GM21825 (cell line): Measurements from ENCODE around the gene STARD7.
"Not testable (repeated sequence)": the region's sequence is repeated elsewhere in the genome, so short reads cannot be mapped to it uniquely, and the experiment has no call there.

Source experiments
- ATAC-seq: cut with Tn5 transposase; IDR thresholded peaks from one replicate; pipeline ENCODE4 v1.9.1; 2021; ENCODE audit warnings: mild to moderate bottlenecking, moderate library complexity; ENCODE audit not compliant: unreplicated experiment

Gene STARD7, protein sequence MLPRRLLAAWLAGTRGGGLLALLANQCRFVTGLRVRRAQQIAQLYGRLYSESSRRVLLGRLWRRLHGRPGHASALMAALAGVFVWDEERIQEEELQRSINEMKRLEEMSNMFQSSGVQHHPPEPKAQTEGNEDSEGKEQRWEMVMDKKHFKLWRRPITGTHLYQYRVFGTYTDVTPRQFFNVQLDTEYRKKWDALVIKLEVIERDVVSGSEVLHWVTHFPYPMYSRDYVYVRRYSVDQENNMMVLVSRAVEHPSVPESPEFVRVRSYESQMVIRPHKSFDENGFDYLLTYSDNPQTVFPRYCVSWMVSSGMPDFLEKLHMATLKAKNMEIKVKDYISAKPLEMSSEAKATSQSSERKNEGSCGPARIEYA

DNA sequence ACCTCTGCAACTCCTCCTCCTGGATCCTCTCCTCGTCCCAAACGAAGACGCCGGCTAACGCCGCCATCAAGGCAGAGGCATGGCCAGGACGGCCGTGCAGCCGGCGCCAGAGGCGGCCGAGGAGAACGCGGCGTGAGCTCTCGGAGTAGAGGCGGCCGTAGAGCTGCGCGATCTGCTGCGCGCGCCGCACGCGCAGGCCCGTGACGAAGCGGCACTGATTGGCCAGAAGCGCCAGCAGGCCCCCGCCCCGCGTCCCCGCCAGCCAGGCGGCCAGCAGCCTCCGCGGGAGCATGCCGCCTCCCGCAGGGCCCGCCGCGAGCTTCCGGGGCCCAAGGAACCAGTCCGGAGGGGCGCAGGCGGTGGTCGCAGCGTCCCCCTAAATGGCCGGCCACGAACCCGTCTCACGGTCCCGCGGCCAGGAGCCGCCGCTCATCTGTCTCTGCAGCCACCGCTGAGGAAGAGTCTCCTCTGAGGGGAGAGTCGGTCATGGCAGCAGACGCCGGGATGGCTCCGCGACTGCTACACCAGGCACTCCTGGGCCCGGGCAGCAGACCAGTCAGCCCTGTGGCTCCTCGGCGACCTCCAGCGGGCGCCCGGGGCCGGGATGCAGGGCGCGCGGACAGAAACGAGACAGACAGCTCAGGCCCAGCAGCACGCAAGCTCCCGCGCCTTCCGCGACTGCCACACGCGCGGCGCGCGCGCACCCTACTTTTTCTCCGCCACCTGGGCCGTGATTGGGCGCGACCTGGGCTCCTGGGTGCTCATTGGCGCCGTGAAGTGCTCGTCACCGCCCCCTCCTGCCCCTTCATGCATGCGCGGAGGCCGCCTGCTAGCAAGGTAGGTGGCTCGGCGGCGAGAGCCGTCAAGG, at the start of gene STARD7:
Gene STARD7, minus strand, starts transcription at position 685 of the 868 bp plus-strand sequence. Its CDS starts 393 bp downstream, at position 292.
- peak; percentile 86 for ATAC-seq

DNA sequence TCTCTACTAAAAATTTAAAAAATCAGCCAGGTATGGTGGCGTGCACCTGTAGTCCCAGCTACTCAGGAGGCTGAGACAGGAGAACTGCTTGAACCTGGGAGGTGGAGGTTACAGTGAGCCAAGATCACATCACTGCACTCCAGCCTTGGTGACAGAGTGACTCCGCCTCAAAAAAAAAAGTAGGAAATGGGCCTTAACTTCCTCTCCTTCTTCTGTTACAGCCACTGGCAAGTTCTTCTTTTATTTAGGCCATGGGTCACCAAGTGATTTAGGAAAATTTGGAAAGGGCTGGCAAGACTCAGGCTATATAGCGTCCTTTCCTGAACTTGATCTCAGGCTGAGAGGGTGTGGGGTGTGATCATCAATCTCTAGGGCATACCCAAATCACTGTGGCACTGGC, 49.1 kb upstream of the STARD7 start:
- not testable (repeated sequence) for ATAC-seq

DNA sequence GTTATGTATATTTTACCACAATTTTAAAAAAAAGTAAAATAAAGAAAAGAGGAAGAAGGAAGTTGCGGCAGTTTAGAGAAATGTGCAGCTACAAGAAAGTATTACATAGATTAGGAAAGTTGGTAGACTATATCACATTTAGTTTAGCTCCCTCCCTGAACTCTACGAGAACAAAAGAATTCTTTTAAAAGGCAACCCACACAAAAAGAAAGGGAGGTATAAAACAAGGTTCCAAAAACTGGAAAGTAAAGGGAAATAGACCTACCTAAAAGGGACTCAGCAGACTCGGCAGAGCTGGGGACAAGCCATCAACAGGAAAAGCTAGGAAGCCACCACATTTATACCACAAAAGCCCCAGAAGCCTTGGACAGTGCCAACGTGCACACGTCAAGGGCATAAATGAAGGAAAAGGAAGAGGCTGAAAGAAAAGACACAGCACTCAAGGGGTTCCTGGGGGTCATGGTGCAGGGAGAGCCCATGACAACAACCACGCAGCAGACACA, 48.0 kb upstream of the STARD7 start:
- ATAC-seq: no peak

DNA sequence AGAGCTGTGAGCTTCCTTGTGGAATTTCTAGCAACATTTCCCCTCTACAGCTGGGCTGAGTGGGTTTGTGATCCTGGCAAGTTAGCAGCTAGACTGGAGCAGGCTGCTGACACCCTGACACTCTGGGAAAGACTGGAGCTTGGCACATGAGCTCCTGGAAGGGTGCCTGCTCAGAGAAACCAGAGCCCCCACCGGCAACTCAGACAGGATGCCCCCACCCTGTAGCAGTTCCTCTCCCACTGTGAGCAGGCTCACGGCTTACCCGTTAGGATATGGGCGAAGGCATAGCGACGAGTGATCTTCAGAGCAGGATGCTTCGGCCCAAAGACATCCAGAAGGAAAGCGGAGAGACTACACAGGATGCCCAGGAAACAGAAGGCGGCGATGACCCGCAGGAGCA, 45.9 kb upstream of the STARD7 start:
- ATAC-seq: no peak

DNA sequence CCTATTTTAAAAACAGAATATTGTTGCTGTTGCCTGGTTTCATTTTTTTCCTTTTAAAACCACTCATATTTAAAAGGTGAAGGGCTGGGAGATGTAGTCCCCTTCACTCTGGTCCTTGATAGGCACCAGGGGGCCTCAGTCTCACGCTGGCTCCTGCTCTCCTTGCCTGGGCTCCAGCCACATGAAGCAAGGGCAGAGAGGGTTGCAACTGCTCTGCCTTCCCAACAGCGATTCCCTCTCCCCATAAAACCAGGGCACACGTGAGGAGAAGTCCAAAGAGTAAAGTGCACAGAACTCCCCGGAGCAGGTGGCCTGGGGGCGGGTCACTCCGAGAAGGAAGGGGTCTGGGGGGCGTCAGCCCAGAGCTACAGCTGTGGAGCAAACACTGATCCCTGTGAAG, 44.4 kb upstream of the STARD7 start:
- ATAC-seq: no peak

DNA sequence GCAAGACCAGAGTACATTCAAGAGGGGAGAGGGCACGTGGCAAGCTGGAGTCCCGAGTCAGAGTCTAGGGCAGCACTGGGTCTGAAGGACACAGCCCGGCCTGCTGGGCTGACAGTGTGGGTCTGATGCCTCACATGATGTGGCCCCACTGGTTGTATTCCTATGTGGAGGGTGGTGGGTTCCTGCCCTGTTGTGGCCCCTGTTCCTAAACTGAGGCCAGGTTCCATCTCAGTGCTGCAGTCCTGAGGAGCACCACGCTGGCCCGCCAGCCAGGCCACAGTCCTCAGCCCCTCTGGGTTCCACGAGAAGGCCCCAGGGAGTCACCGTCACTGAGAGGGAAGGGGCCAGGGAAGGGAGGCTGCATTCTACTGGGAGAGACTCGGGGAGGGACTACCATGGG, 43.9 kb upstream of the STARD7 start:
- ATAC-seq: no peak

DNA sequence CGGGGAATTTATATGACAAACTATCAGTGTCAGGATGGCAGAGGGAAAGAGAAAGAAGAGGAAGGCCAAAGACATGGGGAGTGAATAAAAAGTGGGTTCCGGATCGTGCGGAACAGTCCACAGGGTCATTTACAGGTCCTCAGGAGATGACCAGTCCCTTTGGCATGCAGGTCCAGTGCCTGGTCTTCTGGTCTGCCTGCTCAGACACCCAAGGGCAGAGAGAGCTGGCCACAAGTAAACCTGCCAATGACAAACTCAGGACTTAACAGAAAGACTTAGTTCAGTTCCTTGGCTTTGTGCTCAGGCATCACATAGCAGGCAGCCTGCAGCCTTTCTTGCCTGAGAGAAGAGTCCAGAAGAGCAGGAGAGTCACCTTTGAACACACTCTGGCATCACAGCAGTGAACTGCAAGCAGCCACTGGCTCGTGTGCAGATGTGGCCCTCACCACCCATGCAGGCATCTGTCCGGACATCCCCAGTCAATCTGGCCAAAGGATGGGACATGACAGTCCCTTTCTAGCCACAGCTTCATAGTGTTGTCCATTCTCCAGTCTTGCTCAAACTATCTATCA, 43.2 kb upstream of the STARD7 start:
- ATAC-seq: no peak

DNA sequence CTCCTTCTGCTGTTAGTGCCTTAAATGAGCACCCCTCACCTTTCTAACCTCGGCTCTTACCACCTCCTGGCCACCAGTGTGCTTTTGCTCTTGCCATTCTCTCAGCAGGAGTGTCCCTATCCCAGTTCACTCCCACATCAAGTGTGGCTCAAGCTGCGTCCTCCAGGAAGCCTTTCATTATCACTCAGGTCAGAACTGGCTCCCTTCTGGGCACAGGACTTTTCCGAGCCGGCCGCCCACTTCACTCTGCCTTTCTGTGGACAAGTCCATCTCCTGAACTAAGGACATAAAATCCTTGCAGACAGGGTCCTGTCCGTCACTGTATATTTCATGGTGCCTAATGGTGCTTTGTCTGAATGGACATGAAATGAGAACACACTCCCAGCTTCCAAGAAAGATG, 41.6 kb upstream of the STARD7 start:
- ATAC-seq: no peak

DNA sequence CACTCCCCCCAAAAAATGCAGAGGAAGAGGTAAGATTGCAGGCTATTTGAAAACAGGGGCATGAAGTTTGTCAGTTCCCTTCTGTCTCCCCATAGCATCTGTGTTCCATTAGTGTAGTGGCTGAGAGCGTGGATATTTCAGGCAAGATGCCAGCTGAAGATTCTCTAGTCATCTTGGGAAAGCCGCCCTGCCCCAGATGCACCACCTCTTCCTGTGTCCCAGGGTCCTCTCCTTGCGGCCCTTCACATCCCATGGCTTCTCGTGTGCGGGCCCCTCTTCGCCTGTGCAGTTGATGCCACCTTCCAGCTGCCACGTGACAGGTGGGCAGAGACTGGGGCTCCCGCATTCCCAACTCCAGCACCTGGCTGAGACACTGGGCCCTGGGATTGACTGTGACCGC, 41.0 kb upstream of the STARD7 start:
- no peak for ATAC-seq

DNA sequence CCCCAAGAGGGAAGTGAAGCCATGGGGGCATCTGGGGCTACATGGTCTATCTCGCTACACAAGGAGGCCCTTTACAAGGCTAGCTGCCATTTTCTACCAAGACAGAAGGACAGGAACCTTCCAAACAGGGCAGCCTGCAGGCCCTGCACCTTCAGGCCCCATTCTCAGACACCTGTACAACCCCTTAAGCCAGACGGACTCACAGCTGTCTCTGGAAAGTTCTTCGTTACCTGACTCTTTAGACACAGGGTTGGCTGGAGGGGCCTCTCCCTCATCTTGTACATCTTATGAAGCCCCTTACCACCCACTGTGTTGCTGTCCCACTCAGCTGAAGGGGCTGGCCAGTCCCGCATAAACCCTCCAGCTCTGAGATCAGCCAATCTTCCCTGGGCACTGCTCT, 40.0 kb upstream of the STARD7 start:
- no peak for ATAC-seq

DNA sequence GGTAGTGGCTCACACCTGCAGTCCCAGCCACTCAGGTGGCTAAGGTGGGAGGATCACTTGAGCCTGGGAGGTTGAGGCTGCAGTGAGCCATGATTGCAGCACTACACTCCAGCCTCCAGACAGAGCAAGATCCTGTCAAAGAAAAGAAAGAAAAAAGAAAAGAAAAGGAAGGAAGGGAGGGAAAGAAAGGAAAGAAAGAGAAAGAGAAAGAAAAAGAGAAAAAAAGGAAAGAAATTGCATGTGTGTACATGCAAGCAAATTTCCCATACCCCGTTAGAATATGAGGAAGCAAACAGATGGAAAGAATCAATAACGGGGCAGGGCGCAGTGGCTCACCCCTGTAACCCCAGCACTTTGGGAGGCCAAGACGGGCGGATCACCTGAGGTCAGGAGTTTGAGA, 39.3 kb upstream of the STARD7 start:
- ATAC-seq: no peak

DNA sequence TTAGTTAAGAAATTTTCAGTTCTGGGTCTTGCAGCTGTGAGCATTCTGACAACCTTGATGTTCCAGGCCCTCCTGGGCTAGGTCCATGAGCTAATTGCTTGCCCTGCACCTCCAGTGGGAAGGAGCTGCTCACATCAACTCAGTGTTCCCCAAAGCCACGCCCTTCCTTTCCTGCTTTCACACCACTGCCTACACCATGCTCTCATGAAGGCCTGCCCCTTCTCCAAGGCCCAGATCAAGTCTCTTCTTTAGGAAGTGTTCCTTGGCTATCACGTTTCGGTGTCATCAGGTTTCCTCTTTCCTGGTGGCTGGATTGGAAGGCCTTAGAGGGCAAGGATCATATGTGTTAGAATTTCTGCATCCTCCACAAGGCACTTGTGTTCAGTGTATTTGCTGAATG, 38.4 kb upstream of the STARD7 start:
- no peak for ATAC-seq

DNA sequence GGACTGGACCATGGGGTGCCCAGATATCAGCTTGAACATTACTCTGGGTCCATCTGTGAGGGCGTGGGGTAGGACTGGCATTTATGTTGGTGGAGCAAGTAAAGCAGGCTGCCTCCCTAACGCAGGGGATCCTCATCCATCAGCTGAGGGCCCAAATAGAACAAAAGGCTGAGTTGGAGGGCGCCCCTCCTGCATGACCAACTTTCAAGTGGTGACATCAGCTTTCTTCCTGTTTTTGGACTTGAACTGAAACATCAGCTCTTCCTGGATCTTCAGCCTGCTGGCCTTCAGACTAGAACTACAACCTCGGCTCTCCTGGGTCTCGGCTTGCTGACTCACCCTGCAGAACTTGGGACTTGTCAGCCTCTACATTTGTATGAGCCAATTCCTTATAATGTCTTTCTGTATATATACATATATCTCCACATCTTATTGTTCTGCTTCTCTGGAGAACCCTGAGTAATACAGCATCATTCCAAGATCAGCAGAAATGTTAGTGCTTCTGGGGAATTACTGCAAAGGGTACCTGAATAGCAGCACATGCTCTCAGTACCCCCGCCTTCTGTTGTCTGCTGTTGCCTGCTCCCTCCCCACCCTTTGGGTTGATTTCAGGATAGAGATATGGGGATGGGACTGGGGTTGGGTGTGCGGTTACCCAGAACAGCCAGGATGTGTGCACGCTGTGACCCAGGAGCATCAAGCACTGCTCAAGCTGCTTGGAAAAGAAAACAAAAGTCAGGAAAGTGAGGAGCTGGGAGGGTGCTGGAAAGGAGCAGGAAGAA, 37.2 kb upstream of the STARD7 start:
- no peak for ATAC-seq

DNA sequence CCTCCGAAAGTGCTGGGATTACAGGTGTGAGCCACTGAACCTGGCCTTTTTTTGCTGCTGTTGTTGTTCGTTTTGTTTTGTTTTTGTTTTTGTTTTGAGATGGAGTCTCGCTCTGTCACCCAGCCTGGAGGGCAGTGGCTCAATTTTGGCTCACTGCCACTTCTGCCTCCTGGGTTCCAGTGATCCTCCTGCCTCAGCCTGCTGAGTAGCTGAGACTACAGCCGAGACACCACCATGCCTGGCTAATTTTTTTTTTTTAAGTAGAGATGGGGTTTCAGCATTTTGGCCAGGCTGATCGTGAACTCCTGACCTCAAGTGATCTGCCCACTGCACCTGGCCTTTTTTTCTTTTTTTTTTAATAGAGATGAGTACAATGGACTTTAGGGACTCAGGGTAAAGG, 35.2 kb upstream of the STARD7 start:
- ATAC-seq: no peak

DNA sequence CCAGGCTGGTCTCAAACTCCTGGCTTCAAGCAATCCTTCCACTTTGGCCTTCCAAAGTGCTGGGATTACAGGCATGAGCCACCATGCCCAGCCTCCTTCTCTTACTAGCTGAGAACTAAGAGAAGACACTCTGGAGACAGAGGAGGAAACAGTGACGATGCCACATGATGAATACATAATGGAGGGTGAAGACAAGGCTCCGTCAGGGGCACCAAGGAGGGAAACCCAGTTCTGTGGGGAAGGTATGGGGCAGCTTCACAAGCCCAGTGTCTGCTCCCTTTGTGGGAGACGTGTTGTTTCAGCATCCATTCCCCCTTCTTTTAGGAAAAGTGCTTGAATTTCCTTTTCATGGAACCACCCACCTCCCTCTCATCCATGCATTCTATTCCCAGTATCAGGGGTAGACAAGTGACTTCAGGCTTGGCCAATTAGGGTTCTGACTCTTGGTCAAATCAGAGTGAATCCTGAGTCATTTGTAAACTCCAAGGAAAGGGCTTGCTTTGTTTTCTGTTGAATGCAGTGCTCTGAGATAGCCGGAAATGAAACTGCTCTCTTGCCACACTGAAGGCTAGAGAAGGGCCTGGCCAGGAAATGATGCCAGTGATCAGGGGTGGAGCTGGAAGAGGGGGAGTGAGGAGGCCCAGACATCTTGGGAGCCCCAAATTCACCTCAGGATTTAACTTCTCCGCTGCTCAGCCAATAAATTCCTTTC, 33.4 kb upstream of the STARD7 start:
- ATAC-seq: peak; percentile 75

DNA sequence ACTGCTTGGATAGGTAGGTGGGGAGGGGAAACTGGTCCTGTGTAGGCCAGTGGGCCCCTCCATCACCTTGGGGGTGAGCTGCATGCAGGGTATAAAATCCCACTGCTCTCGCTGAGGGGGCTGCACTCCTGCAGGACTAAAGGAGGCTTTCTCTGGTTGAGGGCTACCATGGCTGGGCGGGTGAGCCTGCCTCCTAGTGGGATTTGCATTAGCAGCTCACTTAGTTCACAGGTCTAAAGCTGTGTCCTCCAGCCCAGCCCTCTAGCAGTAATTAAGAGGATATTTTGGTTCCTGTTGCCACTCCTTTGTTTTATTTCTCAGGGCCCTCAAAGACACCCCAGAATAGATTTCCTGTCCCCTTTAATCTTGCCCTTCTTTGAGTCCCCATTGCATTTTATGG, 32.6 kb upstream of the STARD7 start:
- ATAC-seq: no peak

DNA sequence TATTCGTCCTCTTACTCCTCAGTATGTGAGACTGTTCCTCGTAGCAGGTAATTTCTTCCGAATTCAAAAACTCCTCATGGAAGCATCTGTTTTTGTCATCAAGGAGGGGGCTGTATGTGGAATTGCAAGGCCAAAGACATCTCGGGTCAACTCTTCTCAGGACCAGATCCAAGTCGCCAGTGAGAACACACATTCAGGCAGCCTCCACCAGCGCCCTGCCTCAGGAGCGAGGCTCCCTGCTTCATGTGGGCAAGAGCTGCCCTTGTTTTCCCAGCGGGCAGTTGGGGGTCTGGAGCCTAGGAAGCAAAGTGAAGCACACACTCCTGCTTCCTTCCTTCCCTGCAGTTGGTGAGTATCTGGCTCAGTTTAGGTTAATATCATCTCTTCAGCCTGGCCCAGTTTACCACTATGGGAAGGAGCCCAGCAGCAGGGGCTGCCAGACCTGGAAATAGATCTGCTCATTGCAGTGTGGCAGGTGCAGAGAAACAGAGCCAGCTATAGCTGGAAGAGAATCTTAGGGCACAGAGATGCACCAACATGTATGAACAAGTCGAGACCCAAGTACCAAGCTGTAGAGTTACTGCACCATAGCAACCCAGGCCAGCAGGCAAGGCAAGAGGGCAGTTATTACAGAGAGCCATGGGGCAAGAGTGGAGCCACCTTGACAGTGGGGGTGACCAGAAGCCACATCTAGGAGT, 31.9 kb upstream of the STARD7 start:
- no peak for ATAC-seq

DNA sequence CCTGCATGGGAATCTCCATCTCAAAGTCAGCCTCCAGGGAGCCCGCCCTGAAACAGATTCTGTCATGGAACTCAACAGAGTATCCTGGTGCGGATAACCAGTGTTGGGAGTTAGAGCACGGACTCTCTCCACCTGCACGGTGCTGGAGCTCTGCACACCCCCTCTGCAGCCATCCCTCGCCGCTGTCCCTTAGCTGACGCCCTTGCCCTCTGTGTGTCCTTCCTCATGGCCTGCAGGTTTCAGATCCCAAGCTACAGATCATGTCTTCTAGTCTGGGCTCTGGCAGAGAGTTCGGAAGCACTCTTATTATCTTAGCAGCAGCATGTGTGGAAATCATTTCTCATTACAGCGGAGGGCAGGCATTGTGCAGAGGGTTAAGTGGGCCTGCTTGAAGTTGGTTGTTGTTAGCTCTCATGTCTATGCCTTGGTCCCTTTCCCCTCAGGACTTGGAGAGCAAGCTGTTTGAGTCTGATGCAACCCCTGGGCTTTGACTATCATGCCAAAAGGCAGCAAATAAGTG, 31.2 kb upstream of the STARD7 start:
- no peak for ATAC-seq

DNA sequence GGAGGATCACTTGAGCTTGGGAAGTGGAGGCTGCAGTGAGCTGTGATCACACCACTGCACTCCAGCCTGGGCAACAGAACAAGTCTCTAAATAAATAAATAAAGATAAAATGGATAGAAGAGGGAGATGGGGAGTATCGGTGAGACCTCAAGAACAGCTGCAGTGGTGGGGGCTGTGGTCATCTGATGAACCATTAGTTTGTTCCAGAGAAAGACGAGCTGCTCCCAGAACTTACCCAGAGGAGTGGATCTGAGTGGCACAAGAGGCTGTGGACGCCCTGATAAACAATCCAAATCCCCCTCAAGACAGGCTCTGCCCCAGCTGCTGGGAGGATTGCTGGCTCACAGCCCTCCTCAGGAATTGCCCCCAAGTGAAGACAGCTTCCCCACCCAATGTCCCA, 30.5 kb upstream of the STARD7 start:
- no peak for ATAC-seq
